Measurements from ENCODE around the gene TCEAL6.

GRCh38 chrX:102154900-102155805, 12.9 kb upstream of the TCEAL6 start:
- TF ChIP-seq TP53 (CRISPR knock-in tag; IDR thresholded peaks at IDR 0.05) (no peak), ELF4 (CRISPR knock-in tag; IDR thresholded peaks at IDR 0.05; ENCODE audit: low read depth) (no peak), MAX (CRISPR knock-in tag; IDR thresholded peaks at IDR 0.05) (no peak), CTCF (IDR thresholded peaks at IDR 0.05) (no peak), ZBTB43 (CRISPR knock-in tag; IDR thresholded peaks at IDR 0.05) (no peak), HMGXB4 (CRISPR knock-in tag; IDR thresholded peaks at IDR 0.05) (no peak), ZNF423 (CRISPR knock-in tag; IDR thresholded peaks at IDR 0.05) (no peak)

Data from WTC11 (cell line).